Stomach (tissue), 9 donors: ENCODE data around the gene CZIB. TPM values are rescaled to one million over a fixed set of nuclear protein-coding genes. Genes with fewer than 3 reads are reported as not detected.
"Not testable (repeated sequence)": the region's sequence is repeated elsewhere in the genome, so short reads cannot be mapped to it uniquely, and the experiment has no call there.

ENCODE experiments used
- DNase-seq, 2 donors: peaks; one replicate each; pipeline versions ENCODE4 v3.0.0 to v3.0.0-alpha.2; 2013 to 2019
- H3K27ac ChIP-seq, 5 donors: fragments of 200-600 bp in 4 of 5; sonication (generic) in 4 of 5; one replicate each; pipeline ENCODE4 v1.5.1; 2013 to 2019; ENCODE audit warnings: mild to moderate bottlenecking in 1 of 5, moderate library complexity in 1 of 5
- H3K27me3 ChIP-seq, 3 donors: fragments of 200-600 bp; sonication (generic); one replicate each; pipeline ENCODE4 v1.5.1; 2017 to 2019; ENCODE audit warnings: mixed run types in 1 of 3
- H3K36me3 ChIP-seq, 4 donors: fragments of 200-600 bp; sonication (generic); 1 replicate in 3 of 4; 2 replicates in 1 of 4; pipeline ENCODE4 v1.5.1; 2016 to 2019
- H3K4me1 ChIP-seq, 4 donors: fragments of 200-600 bp; sonication (generic); one replicate each; pipeline ENCODE4 v1.5.1; 2016 to 2019
- H3K4me3 ChIP-seq, 4 donors: fragments of 200-600 bp; sonication (generic) in 3 of 4; one replicate each; pipeline ENCODE4 v1.5.1; 2016 to 2019; ENCODE audit warnings: mild to moderate bottlenecking in 1 of 4
- H3K9me3 ChIP-seq, 4 donors: fragments of 200-600 bp; sonication (generic); one replicate each; pipeline ENCODE4 v1.5.1; 2016 to 2019
- CTCF ChIP-seq, 7 experiments: fragments of 450-650 bp in 4 of 7; fragments of 200-600 bp in 3 of 7; sonication (generic) in 3 of 7; IDR thresholded peaks; one replicate each; pipeline ENCODE4 v1.5.1; 2016 to 2019; ENCODE audit warnings: antibody characterized with exemption in 7 of 7, control low read depth in 2 of 7, mild to moderate bottlenecking in 1 of 7
- EP300 ChIP-seq: sonication (generic); formaldehyde crosslinking; IDR thresholded peaks from one replicate; pipeline ENCODE4 v1.6.1; 2017; ENCODE audit warnings: antibody characterized with exemption
- POLR2A ChIP-seq, 4 donors: fragments of 450-650 bp; IDR thresholded peaks; one replicate each; pipeline ENCODE4 v1.6.1; 2016; ENCODE audit warnings: antibody characterized with exemption in 4 of 4, control low read depth in 2 of 4, mild to moderate bottlenecking in 1 of 4, moderate library complexity in 1 of 4
- POLR2AphosphoS5 ChIP-seq, 3 donors: sonication (generic); formaldehyde crosslinking; IDR thresholded peaks; one replicate each; pipeline ENCODE4 v1.6.1; 2016; ENCODE audit warnings: antibody characterized with exemption in 3 of 3
- WGBS, 5 donors: extraction: QIAGEN DNeasy Blood & Tissue Kit in 3 of 5; methylation state at CpG; one replicate each; pipeline versions ENCODE4 v1.1.5 to v1.1.7; 2013 to 2018; 5-methylcytosine and 5-hydroxymethylcytosine counted together
- intact Hi-C: fragments of 100-400 bp; cut with DNase I; formaldehyde crosslinking; loops from one replicate; pipeline ENCODE4 v1.15.1; 2023; ENCODE audit warnings: low total_unique reads
- polyA plus RNA-seq, 3 donors: library from polyadenylated mRNA; stranded (reverse); fragments of 200-250 nt; gene quantifications; one replicate each; pipeline ENCODE4 v1.2.3, GENCODE V29; 2013
- total RNA-seq, 5 donors: library from RNA; depleted of rRNA; stranded (reverse); fragments of >200 nt; gene quantifications; one replicate each; pipeline versions ENCODE4 v1.1.0 to v1.2.3, GENCODE V29; 2014 to 2016
- donor health status: healthy with polysubstance abuse.
- donor health status: Bipolar disorder and iron deficiency.
- donor health status: healthy.

The CZIB gene
- total and polyA plus RNA-seq, 8 donors = 31.6 to 78.8 (median 47.6) TPM

DNA sequence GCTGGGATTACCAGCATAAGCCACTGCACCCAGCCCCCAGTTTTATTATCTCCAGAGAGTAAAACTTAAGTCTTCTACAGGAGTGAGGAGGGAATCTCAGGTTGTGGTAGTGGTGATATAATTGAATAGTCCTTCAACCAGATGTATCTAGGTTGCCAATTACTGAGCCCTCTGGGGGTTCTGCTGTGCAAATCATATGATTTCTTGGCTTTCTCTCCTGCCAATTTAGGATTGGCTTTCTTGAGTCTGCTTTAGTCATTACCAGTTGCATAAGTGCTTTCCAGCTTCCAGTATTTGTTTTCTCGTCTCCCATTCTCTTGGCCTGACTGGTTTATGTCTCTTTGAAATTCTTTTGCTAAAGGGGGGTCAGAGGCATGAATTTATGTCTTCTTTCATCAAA lies 12.7 kb downstream of the CZIB start:
- TF ChIP-seq POLR2AphosphoS5 (IDR thresholded peaks at IDR 0.05) (no peak), CTCF (IDR thresholded peaks at IDR 0.05) (no peak), POLR2A (IDR thresholded peaks at IDR 0.05) (no peak), EP300 (no peak)
- H3K4me3 ChIP-seq = no peak overlapping the region
- peaks cover 68 to 100% (median 100%) of the 10 kb centered on the region in 4 donors for H3K36me3 ChIP-seq
- H3K4me1 ChIP-seq = no peaks in the 10 kb centered on the region
- H3K27ac ChIP-seq = no peak overlapping the region
- DNase-seq = no peak
- H3K9me3 ChIP-seq = peaks cover 5 to 23% (median 17%) of the 10 kb centered on the region in 4 donors
- H3K27me3 ChIP-seq = no peaks in the 10 kb centered on the region
- WGBS, 5 donors = 78 to 97% (median 96%) methylated on average over 1 of the region's 1 CpG
- intact Hi-C loops = no loop called here

DNA sequence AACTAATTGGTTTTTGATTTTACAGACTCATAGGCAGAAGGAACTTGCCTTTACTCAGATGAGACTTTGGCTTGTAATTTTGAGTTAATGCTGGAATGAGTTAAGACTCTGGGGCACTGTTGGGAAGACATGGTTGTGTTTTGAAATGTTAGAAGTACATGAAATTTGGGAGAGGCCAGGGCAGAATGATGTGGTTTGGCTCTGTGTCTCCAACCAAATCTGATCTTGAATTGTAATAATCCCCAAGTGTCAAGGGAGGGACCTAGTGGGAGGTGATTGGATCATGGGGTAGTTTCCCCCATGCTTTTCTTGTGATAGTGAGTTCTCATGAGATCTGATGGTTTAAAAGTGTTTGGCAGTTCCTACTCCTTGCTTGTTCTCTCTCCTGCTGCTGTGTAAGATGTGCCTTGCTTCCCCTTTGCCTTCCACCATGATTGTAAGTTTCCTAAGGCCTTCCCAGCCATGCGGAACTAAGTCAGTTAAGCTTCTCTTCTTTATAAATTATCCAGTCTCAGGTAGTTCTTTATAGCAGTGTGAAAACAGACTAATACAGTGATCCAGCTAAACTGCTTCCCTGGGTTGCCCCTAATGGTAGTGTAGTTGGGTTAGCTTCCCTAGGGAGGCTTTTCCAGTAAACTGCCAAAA lies 13.6 kb downstream of the CZIB start:
- no peaks in the 10 kb centered on the region for H3K4me1 ChIP-seq
- no peak overlapping the region for H3K4me3 ChIP-seq
- H3K27me3 ChIP-seq = no peaks in the 10 kb centered on the region
- peaks cover 69 to 100% (median 100%) of the 10 kb centered on the region in 4 donors for H3K36me3 ChIP-seq
- TF ChIP-seq POLR2A (IDR thresholded peaks at IDR 0.05) (no peak), POLR2AphosphoS5 (IDR thresholded peaks at IDR 0.05) (no peak), CTCF (IDR thresholded peaks at IDR 0.05) (no peak), EP300 (no peak)
- DNase-seq = no peak
- peaks cover 5 to 23% (median 17%) of the 10 kb centered on the region in 4 donors for H3K9me3 ChIP-seq
- H3K27ac ChIP-seq = no peak overlapping the region
- 50 to 100% (median 97%) methylated on average over 1 of the region's 1 CpG for WGBS, 5 donors
- intact Hi-C loops = no loop called here

DNA sequence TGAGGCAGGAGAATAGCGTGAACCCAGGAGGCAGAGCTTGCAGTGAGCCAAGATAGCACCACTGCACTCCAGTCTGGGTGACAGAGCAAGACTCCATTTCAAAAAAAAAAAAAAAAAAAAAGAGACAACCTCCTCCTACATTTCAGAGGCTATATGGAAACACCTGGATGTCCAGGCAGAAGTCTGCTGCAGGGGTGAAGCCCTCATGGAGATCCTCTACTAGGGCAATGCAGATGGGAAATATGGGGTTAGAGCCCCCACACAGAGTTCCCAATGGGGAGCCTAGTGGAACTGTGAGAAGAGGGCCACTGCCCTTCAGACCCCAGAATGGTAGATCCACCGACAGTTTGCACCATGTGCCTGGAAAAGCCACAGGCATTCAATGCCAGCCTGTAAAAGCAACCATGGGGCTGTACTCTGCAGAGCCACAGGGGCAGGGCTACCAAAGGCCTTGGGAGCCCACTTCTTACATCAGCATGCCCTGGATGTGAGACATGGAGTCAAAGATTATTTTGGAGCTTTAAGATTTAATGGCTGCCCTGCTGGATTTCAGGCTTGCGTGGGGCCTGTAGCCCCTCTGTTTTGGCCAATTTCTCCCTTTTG lies 14.2 kb downstream of the CZIB start:
- H3K4me3 ChIP-seq, DNase-seq, H3K4me1 ChIP-seq, intact Hi-C loops, H3K27ac ChIP-seq, H3K27me3 ChIP-seq: not testable (repeated sequence)
- Histone ChIP-seq H3K36me3 (peaks cover 62 to 100% (median 100%) of the 10 kb centered on the region in 4 donors), H3K9me3 (peaks cover 5 to 23% (median 17%) of the 10 kb centered on the region in 4 donors)
- WGBS, 5 donors = 97 to 100% (median 98%) methylated on average over 3 of the region's 3 CpGs

DNA sequence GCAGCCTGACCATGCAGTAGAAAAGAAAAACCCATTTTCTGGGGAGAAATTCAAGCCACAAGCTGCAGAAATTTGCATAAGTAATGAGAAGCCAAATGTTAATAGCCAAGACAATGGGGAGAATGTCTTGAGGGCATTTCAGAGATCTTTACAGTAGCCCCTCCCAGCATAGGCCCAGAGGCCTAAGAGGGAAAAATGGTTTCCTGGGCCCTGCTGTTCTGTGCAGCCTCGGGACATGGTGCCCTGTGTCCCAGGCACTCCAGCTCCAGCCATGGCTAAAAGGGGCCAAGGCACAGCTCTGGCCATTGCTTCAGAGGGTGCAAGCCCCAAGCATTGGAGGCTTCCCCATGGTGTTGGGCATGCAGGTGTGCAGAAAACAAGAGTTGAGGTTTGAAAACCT lies 14.9 kb downstream of the CZIB start:
- H3K4me1 ChIP-seq, H3K4me3 ChIP-seq, DNase-seq, H3K27ac ChIP-seq, intact Hi-C loops, H3K27me3 ChIP-seq: not testable (repeated sequence)
- 96 to 100% (median 100%) methylated on average over 1 of the region's 1 CpG for WGBS, 5 donors
- Histone ChIP-seq H3K36me3 (peaks cover 61 to 100% (median 100%) of the 10 kb centered on the region in 4 donors), H3K9me3 (peaks cover 5 to 23% (median 17%) of the 10 kb centered on the region in 4 donors)

DNA sequence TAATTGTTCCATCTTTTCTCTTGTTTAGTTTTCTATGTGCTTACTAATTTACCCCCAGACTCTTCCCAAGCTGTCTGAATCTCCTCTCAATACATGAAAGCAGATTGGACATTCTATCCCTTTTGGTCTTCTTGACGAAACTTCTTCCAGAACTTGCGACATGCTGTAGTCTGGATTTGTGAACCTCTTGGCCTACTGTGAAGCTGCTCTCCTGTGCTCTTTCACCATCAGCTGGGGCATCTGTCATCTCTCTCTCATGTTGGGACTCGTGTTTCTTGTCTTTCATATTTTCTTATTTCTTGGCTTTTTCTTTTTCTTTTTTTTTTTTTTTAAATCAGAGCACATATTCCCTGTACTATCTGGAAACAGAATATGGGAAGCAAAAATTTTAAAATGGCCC lies 17.0 kb downstream of the CZIB start:
- Histone ChIP-seq H3K27ac (no peak overlapping the region), H3K4me1 (peaks cover 5 to 18% (median 13%) of the 10 kb centered on the region in 4 donors), H3K36me3 (peaks cover 44 to 81% (median 80%) of the 10 kb centered on the region in 4 donors), H3K9me3 (peaks cover 5 to 23% (median 17%) of the 10 kb centered on the region in 4 donors), H3K4me3 (no peak overlapping the region), H3K27me3 (no peaks in the 10 kb centered on the region)
- no peak for TF ChIP-seq CTCF (IDR thresholded peaks at IDR 0.05)
- TF ChIP-seq POLR2AphosphoS5 (IDR thresholded peaks at IDR 0.05) = no peak
- TF ChIP-seq EP300 = no peak
- TF ChIP-seq POLR2A (IDR thresholded peaks at IDR 0.05) = no peak
- WGBS, 5 donors = 93 to 98% (median 95%) methylated on average over 3 of the region's 3 CpGs
- DNase-seq = no peak
- intact Hi-C loops = no loop called here
